Sigmoid colon (tissue), 4 donors: ENCODE results near the gene AUTS2.

Source experiments
- EP300 ChIP-seq, 4 donors: sonication (generic); formaldehyde crosslinking; IDR thresholded peaks; one replicate each; pipeline ENCODE4 v1.6.1; 2017; ENCODE audit warnings: antibody characterized with exemption in 4 of 4
- TF ChIP-seq, protein P1 (sequence below), 4 experiments: fragments of 450-650 bp in 3 of 4; fragments of 200-600 bp in 1 of 4; IDR thresholded peaks; one replicate each; pipeline ENCODE4 v1.5.1; 2016 to 2019; ENCODE audit warnings: antibody characterized with exemption in 4 of 4, mild to moderate bottlenecking in 3 of 4, moderate library complexity in 2 of 4

DNA sequence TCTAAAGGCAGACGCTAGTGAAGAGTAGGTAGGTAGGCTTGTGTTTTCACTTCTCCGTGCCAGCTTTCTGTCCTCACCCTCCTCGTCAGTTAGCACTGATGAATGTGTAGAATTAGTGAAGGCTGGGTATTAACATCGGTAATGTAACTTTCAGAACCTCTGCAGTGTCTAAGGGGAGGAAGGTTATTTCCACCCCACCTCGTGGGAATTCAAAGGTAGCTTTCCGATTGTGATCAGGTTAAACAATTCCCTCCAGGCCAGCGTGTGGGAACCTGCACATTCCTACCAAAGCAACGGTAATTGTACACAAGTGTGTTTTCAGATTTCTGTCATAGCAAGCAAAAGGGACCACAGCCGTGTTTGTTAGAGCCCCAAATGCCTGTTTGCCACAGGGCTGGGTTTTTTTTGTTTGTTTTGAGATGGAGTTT lies 1128.7 kb downstream of the AUTS2 start:
- TF ChIP-seq, protein P1, sequence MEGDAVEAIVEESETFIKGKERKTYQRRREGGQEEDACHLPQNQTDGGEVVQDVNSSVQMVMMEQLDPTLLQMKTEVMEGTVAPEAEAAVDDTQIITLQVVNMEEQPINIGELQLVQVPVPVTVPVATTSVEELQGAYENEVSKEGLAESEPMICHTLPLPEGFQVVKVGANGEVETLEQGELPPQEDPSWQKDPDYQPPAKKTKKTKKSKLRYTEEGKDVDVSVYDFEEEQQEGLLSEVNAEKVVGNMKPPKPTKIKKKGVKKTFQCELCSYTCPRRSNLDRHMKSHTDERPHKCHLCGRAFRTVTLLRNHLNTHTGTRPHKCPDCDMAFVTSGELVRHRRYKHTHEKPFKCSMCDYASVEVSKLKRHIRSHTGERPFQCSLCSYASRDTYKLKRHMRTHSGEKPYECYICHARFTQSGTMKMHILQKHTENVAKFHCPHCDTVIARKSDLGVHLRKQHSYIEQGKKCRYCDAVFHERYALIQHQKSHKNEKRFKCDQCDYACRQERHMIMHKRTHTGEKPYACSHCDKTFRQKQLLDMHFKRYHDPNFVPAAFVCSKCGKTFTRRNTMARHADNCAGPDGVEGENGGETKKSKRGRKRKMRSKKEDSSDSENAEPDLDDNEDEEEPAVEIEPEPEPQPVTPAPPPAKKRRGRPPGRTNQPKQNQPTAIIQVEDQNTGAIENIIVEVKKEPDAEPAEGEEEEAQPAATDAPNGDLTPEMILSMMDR (IDR thresholded peaks at IDR 0.05): no peak
- TF ChIP-seq EP300 (IDR thresholded peaks at IDR 0.05): no peak
